ENCODE measurements around the gene OSBPL5. TPM values are rescaled to one million over a fixed set of nuclear protein-coding genes. Genes with fewer than 3 reads are reported as not detected.

Gene OSBPL5
- total RNA-seq, 1 experiment from 2014 or later: 16.1 TPM

GRCh38 chr11:3037945-3038271 is 127.2 kb downstream of the OSBPL5 start:
- Mint-ChIP-seq H3K4me3 (no peak overlapping the region), H3K27ac (0 out of 7 replicates have a peak overlapping the region, but pooled peaks of 1 of the 3 experiments have one; percentile 48), H3K4me1 (peaks cover 3 to 7% of the 10 kb centered on the region in 2 experiments), H3K27me3 (ENCODE audit: low read depth) (no peaks in the 10 kb centered on the region), H3K36me3 (ENCODE audit: insufficient read depth in 1 of 3, low read depth in 3 of 3) (peaks cover 41 to 86% (median 78%) of the 10 kb centered on the region in 3 experiments; a peak in 6 of 7 replicates), H3K9me3 (no peaks in the 10 kb centered on the region)
- WGBS (ENCODE audit: extremely low coverage, insufficient read length, low lambda C conversion rate): no CpG with 5 or more reads among the region's 12 CpGs
- Histone ChIP-seq H2AFZ (ENCODE audit: low read length) (no peak overlapping the region), H2BK120ac (ENCODE audit: low read depth, low read length, poor library complexity, severe bottlenecking) (no peak overlapping the region), H4K91ac (ENCODE audit: insufficient read length, low read depth, low read length) (no peak overlapping the region), H4K8ac (replicated peaks; ENCODE audit: insufficient read length, low read depth, low read length) (no peak overlapping the region), H2BK15ac (ENCODE audit: low read depth, low read length) (no peak overlapping the region), H3K9me3 (ENCODE audit: control insufficient read depth, low read depth, low read length) (no peaks in the 10 kb centered on the region), H3K9ac (ENCODE audit: extremely low read depth, insufficient read length, low read length) (no peak overlapping the region), H3K4ac (ENCODE audit: low read depth, low read length) (no peak overlapping the region), H2BK20ac (ENCODE audit: low read depth, low read length, poor library complexity, severe bottlenecking) (no peak overlapping the region), H4K20me1 (ENCODE audit: control insufficient read depth, insufficient read depth, insufficient read length) (no peaks in the 10 kb centered on the region), H3K4me2 (ENCODE audit: insufficient read depth, insufficient read length, low read length) (no peak overlapping the region), H3T11ph (ENCODE audit: low read length) (no peak overlapping the region), H3K56ac (ENCODE audit: insufficient read length, low read depth, low read length) (no peak overlapping the region), H3K23ac (ENCODE audit: insufficient read length, low read depth, low read length) (no peak overlapping the region), H3K23me2 (ENCODE audit: insufficient read length, low read depth, low read length, poor library complexity, severe bottlenecking) (no peaks in the 10 kb centered on the region), H4K5ac (ENCODE audit: insufficient read length, low read depth, low read length) (no peak overlapping the region), H3K27ac (ENCODE audit: insufficient read length, low read depth, low read length) (no peak overlapping the region), H3K27me3 (ENCODE audit: insufficient read depth, low read length) (no peaks in the 10 kb centered on the region), H2AK5ac (ENCODE audit: insufficient read length, low read length) (no peak overlapping the region), H2BK5ac (ENCODE audit: insufficient read length, low read length) (no peak overlapping the region), H2BK12ac (ENCODE audit: insufficient read length, low read depth, low read length) (no peak overlapping the region), H3K14ac (ENCODE audit: insufficient read depth, low read length) (no peak overlapping the region), H3K79me2 (ENCODE audit: insufficient read depth, low read length) (no peaks in the 10 kb centered on the region), H3K18ac (ENCODE audit: insufficient read length, low read depth, low read length) (no peak overlapping the region), H3K79me1 (ENCODE audit: insufficient read depth, low read depth, low read length, poor library complexity, severe bottlenecking) (no peaks in the 10 kb centered on the region), H3K4me1 (ENCODE audit: insufficient read depth, low read length) (no peaks in the 10 kb centered on the region)
- no peak for DNase-seq
- TF ChIP-seq CTCF (conservative IDR thresholded peaks at IDR 0.05): no peak

Other genes starting within 250 kb of the OSBPL5 start
- gene PHLDA2, start 235.9 kb downstream of the OSBPL5 start, total RNA-seq (2021): 41.5 and 42.8 TPM in 2 replicates
- gene NAP1L4, start 173.0 kb downstream of the OSBPL5 start, total RNA-seq (2021): 212 and 217 TPM in 2 replicates
- 82.5 and 92.3 TPM in 2 replicates for gene CARS1, start 107.9 kb downstream of the OSBPL5 start, total RNA-seq (2021)
- gene MRGPRG, start 53.5 kb upstream of the OSBPL5 start, total RNA-seq (2021): not detected in 2 replicates
- not detected in 2 replicates for gene MRGPRE, start 67.1 kb upstream of the OSBPL5 start, total RNA-seq (2021)
- 108 and 116 TPM in 2 replicates for gene ZNF195, start 213.8 kb upstream of the OSBPL5 start, total RNA-seq (2021)